ENCODE results near the gene SLIT3. TPM values are rescaled to one million over a fixed set of nuclear protein-coding genes. Genes with fewer than 3 reads are reported as not detected.

The SLIT3 gene
- total RNA-seq, 1 experiment from 2014 or later = 0.10 TPM

GRCh38 chr5:169121630-169122420 is 179.1 kb downstream of the SLIT3 start:
- no TSS peak for BruUV-seq (replicated peaks)
- H3K9ac ChIP-seq (ENCODE audit: low read length) = no peak overlapping the region
- H3K4me1 ChIP-seq (ENCODE audit: control insufficient read depth in 1 of 2, insufficient read depth in 2 of 2, low read length in 2 of 2) = no peaks in the 10 kb centered on the region
- H3K9me2 ChIP-seq (ENCODE audit: insufficient read depth) = no peaks in the 10 kb centered on the region
- no peak for TF ChIP-seq SP1 (IDR thresholded peaks at IDR 0.05; ENCODE audit: low read depth)
- TF ChIP-seq POLR2A (IDR thresholded peaks at IDR 0.05; ENCODE audit: borderline replicate concordance, extremely low read depth, insufficient read depth, insufficient read length) = no peak
- no peak for TF ChIP-seq SIN3A (IDR thresholded peaks at IDR 0.05; ENCODE audit: low read depth)
- TF ChIP-seq REST (IDR thresholded peaks at IDR 0.05; ENCODE audit: low read depth) = no peak
- TF ChIP-seq ZBTB33 (IDR thresholded peaks at IDR 0.05; ENCODE audit: extremely low read depth, insufficient replicate concordance, low read length) = no peak
- TF ChIP-seq CBX3 (IDR thresholded peaks at IDR 0.05; ENCODE audit: low read depth) = no peak
- TF ChIP-seq POLR2AphosphoS5 (IDR thresholded peaks at IDR 0.05; ENCODE audit: low read depth, low read length) = no peak
- no peaks in the 10 kb centered on the region for H4K20me1 ChIP-seq (ENCODE audit: insufficient read depth)
- intact Hi-C loops (cut with micrococcal nuclease) = no loop called here
- ChIA-PET POLR2A (no interaction called here), CTCF (no interaction called here), RAD21 (ENCODE audit: low non-redundant PET in 1 of 2, low total read pairs in 2 of 2, uncharacterized antibody in 2 of 2, unreplicated experiment in 2 of 2) (no interaction called here)
- H3K79me2 ChIP-seq (ENCODE audit: insufficient read depth, low read length) = no peaks in the 10 kb centered on the region
- H3K4me3 ChIP-seq (replicated peaks in 1 of 2; ENCODE audit: low read depth in 1 of 2, low read length in 2 of 2) = no peak overlapping the region
- ATAC-seq (no peak), DNase-seq (ENCODE audit: low read depth, low spot score) (no peak)
- 0 out of 2 replicates have a peak, but pooled peaks cover 13% of the 10 kb centered on the region for H3K27me3 ChIP-seq (ENCODE audit: insufficient read depth, low read length)
- H3K4me2 ChIP-seq (ENCODE audit: low read length) = no peak overlapping the region
- no peak overlapping the region for H3K27ac ChIP-seq (ENCODE audit: low read depth, low read length)
- H2AFZ ChIP-seq (ENCODE audit: low read depth, low read length, poor library complexity, severe bottlenecking) = no peak overlapping the region
- no peaks in the 10 kb centered on the region for H3K9me3 ChIP-seq (ENCODE audit: control insufficient read depth in 1 of 2, insufficient read depth in 1 of 2, low read depth in 1 of 2, low read length in 2 of 2)
- H3K36me3 ChIP-seq (ENCODE audit: control insufficient read depth in 1 of 2, insufficient read depth in 2 of 2, low read length in 2 of 2) = no peaks in the 10 kb centered on the region

All from HCT116 (cell line).